ENCODE measurements around the gene PRKN. TPM values are rescaled to one million over a fixed set of nuclear protein-coding genes. Genes with fewer than 3 reads are reported as not detected.

Gene PRKN
- total RNA-seq, 2 experiments from 2014 or later = 0.63 TPM; not detected in 1

DNA sequence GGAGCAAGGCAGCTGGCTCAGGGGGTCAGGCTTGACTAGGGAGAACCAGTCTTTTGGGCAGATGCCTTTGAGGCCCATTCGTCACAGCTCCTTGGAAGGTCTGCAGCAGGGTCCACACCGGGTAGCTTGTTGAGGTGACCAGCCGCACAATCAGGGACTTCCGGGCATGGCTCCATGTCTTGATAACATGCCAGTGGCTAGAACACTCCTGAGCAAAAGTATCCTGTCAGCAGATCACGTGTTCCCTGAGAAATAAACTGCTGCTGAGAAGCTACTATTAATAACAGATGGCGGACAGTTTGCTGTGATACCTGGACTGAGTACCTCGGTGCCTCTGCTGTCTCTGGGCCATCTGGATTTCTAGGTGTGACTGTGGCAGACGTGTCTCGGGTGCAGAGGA is 235.9 kb downstream of the PRKN start:
- Mint-ChIP-seq H3K4me3 (no peak overlapping the region), H3K9me3 (ENCODE audit: insufficient read depth) (peaks cover 4% of the 10 kb centered on the region), H3K36me3 (ENCODE audit: low read depth) (no peaks in the 10 kb centered on the region), H3K27ac (no peak overlapping the region), H3K27me3 (ENCODE audit: low read depth) (no peaks in the 10 kb centered on the region), H3K4me1 (ENCODE audit: low read depth) (no peaks in the 10 kb centered on the region)
- ChIA-PET POLR2A (no interaction called here), CTCF (no interaction called here)
- no peak for DNase-seq
- no peak for ATAC-seq

DNA sequence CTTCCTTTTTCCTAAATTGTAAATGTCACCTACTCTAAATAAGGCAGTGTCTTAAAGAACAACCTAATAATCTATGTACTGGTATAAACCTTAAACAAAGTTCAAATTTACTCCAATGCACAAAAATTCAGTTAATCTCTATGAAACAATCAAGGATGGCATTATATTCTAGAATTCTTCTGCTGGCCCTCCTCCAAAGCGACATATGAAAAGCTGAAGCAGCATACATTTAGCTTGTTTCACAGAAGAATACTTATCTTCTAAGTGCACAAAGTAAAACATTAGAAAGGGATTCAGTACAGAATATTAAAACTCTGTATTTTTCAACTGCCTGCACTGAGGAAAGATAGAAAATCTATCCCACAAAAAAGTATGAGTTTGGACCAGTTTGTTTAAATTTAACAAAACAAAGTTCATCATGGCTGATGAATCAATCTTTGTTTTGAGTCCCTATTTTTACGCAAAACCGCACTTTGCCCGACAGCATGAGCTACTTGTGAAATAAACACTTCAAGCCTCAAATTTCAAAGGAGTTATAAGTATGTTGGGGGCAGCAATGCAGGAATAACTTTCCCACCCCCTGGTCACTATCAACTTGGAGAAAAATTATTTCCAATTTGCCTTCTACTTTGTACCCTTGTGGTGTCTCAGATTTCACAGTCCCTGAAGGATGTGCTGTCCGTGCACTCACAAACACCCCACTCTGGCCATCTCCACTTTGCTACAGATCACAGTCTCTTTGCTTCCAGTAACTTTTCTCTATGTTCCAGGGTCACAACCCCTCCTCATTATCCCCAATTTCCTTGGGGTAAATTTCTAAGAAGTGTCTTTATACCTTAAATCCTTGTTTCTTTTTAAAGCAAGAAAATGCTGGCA is 238.2 kb downstream of the PRKN start:
- Mint-ChIP-seq H3K27me3 (ENCODE audit: low read depth) (no peaks in the 10 kb centered on the region), H3K4me3 (no peak overlapping the region), H3K4me1 (ENCODE audit: low read depth) (no peaks in the 10 kb centered on the region), H3K9me3 (ENCODE audit: insufficient read depth) (peaks cover 4% of the 10 kb centered on the region), H3K36me3 (ENCODE audit: low read depth) (no peaks in the 10 kb centered on the region), H3K27ac (no peak overlapping the region)
- DNase-seq (no peak), ATAC-seq (no peak)
- CTCF ChIA-PET = no interaction called here
- POLR2A ChIA-PET = no interaction called here

DNA sequence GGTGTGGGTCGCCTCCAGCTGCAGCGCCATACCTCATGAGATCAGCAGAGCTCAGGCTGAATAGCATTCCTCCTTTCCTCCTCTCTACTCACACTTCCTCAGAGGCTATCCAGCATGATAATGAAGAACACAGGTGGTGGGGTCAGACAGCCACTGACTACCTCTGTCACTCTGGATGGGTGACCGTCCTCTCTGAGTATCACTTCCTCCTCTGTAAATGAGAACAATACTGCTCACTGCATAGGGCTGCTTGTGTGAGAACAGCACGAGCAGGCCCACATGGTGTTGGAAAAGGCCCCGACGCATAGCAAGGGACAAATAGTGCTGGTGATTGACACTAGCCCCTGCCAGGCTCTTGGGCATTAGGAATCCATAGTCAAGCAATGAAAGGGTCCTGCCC is 239.1 kb downstream of the PRKN start:
- Mint-ChIP-seq H3K36me3 (ENCODE audit: low read depth) (no peaks in the 10 kb centered on the region), H3K27me3 (ENCODE audit: low read depth) (no peaks in the 10 kb centered on the region), H3K4me3 (no peak overlapping the region), H3K4me1 (ENCODE audit: low read depth) (no peaks in the 10 kb centered on the region), H3K9me3 (ENCODE audit: insufficient read depth) (peaks cover 4% of the 10 kb centered on the region), H3K27ac (no peak overlapping the region)
- ATAC-seq (no peak), DNase-seq (no peak)
- ChIA-PET CTCF (no interaction called here), POLR2A (no interaction called here)

DNA sequence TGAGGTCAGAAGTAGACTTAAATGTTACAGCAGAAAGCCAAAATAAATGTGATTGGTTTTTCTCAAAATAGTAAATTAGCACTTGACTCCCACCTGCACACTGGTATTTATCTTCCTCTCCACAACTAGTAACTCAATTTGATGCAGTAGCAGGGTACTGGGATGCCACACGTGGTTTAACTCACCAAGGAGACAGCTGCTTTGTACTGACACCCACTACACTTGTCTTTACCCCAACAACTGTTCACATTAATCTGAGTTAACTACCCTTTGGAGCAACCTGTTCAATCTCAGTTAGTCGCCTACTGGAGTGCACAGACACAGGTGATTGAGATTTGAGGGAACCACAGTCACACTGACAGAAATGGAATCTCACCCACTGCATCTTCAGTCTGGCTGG is 242.1 kb downstream of the PRKN start:
- no peak for ATAC-seq
- H3K4me3 Mint-ChIP-seq = no peak overlapping the region
- no peaks in the 10 kb centered on the region for H3K27me3 Mint-ChIP-seq (ENCODE audit: low read depth)
- no peaks in the 10 kb centered on the region for H3K4me1 Mint-ChIP-seq (ENCODE audit: low read depth)
- ChIA-PET CTCF (no interaction called here), POLR2A (no interaction called here)
- DNase-seq = no peak
- no peaks in the 10 kb centered on the region for H3K36me3 Mint-ChIP-seq (ENCODE audit: low read depth)
- H3K27ac Mint-ChIP-seq = no peak overlapping the region
- H3K9me3 Mint-ChIP-seq (ENCODE audit: insufficient read depth) = peaks cover 5% of the 10 kb centered on the region

DNA sequence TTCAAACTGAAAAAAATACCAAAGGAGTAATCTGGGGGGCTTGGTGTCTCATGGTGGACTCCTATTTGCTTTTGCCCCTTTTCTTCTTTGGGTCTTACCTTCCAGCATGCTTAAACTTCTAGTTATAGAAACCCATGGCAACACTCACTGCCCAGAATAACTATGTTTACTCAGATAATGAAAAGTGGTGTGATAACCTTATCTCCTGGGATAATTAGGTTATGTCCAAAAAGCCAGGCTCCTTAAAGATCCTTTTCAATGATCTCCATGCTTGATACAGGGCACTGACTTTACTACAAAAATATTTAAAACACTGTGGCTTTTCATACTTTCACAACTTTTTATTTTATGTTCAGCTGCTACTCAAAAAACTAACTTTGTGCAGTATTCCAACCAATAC is 245.6 kb downstream of the PRKN start:
- no peaks in the 10 kb centered on the region for H3K27me3 Mint-ChIP-seq (ENCODE audit: low read depth)
- ChIA-PET POLR2A (no interaction called here), CTCF (no interaction called here)
- ATAC-seq (no peak), DNase-seq (no peak)
- H3K36me3 Mint-ChIP-seq (ENCODE audit: low read depth) = no peaks in the 10 kb centered on the region
- H3K27ac Mint-ChIP-seq = no peak overlapping the region
- H3K4me1 Mint-ChIP-seq (ENCODE audit: low read depth) = no peaks in the 10 kb centered on the region
- peaks cover 5% of the 10 kb centered on the region for H3K9me3 Mint-ChIP-seq (ENCODE audit: insufficient read depth)
- H3K4me3 Mint-ChIP-seq = no peak overlapping the region

DNA sequence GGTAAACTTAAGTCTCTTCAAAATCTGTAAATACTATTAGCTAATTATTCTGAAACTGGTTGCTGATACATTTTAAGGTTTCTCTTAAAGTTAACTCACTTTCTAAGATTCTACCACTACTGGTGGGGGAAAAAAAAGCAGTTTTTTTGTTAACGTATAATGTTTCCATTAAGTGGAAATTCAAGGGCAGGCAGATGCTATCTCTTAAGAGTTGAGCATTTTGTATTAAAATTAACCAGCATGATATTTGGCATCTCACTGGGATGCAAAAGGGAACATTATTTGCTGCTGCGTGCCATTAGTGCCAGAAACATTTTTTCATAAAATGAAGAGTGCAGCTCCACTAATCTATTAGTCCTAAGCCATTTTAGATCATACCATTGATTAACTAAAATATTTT is 246.2 kb downstream of the PRKN start:
- Mint-ChIP-seq H3K9me3 (ENCODE audit: insufficient read depth) (peaks cover 5% of the 10 kb centered on the region), H3K4me3 (no peak overlapping the region), H3K4me1 (ENCODE audit: low read depth) (no peaks in the 10 kb centered on the region), H3K36me3 (ENCODE audit: low read depth) (no peaks in the 10 kb centered on the region), H3K27me3 (ENCODE audit: low read depth) (no peaks in the 10 kb centered on the region), H3K27ac (no peak overlapping the region)
- no peak for ATAC-seq
- POLR2A ChIA-PET = no interaction called here
- CTCF ChIA-PET = no interaction called here
- DNase-seq = no peak

DNA sequence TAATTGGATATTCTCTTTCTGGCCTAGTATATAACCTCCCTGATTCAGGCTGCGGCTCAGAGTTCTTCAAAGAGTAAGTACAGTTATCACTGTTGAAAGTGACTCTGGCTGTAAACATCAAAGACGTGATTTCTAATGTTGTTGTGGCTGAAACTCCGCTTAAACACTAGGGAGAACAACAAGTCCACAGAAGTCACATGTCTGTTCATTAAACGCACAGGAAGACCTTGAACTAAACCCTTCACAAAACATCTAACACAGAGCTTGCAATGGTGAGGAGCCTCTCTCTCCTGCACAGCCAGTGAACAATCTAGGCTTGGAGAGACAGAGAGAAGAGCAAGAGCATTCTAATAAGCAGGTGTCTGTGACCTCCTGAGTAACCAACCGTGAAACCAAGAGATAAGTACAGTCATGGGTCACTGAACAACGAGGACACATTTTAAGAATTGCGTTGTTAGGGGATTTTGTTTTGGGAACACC is 249.3 kb downstream of the PRKN start:
- no peak for ATAC-seq
- DNase-seq = no peak
- ChIA-PET CTCF (no interaction called here), POLR2A (no interaction called here)
- H3K27me3 Mint-ChIP-seq (ENCODE audit: low read depth) = no peaks in the 10 kb centered on the region
- peaks cover 5% of the 10 kb centered on the region for H3K9me3 Mint-ChIP-seq (ENCODE audit: insufficient read depth)
- H3K27ac Mint-ChIP-seq = no peak overlapping the region
- no peaks in the 10 kb centered on the region for H3K36me3 Mint-ChIP-seq (ENCODE audit: low read depth)
- H3K4me1 Mint-ChIP-seq (ENCODE audit: low read depth) = no peaks in the 10 kb centered on the region
- H3K4me3 Mint-ChIP-seq = no peak overlapping the region

DNA sequence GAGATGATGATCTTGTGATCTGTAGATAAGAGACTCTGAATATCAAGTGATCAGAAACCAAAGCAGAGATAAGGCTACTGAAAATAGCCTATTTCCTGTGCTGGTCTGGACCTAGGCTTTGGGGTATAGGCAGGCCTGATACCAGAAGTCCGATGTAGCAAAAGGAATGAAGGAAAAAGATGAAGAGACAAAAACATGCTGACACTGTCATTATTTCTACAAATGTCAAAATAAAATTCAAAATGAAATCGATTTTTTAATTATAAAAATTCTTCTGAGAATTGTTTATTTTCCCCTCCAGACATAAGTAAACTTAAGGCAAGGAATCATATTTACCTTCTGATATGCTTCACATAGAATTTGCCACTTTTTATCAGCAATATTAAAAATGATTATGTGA is 252.8 kb downstream of the PRKN start:
- no peaks in the 10 kb centered on the region for H3K9me3 Mint-ChIP-seq (ENCODE audit: insufficient read depth)
- ATAC-seq = no peak

DNA sequence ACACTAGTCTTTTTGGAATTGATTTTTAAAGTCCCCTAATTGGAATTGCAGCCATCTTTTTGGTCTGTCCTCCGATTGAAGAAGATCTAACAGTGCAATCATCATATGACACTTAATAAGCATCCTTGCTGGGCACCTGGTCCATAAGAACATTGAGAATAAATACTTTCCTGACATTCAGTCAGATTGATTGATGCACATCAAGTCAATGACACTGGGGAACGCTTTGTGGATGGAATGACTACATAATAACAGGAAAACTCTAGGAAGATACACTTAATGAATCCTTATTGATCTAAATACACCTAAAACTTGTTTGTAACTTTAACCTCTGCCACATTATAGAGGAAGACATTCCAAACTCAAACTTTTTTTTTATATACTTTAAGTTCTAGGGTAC is 255.7 kb downstream of the PRKN start:
- ATAC-seq = no peak

More for the DNA sequence above, 252.8 kb downstream of the PRKN start:
- Mint-ChIP-seq H3K4me1 (ENCODE audit: low read depth) (no peaks in the 10 kb centered on the region), H3K4me3 (no peak overlapping the region), H3K36me3 (ENCODE audit: low read depth) (no peaks in the 10 kb centered on the region), H3K27ac (no peak overlapping the region), H3K27me3 (ENCODE audit: low read depth) (no peaks in the 10 kb centered on the region)
- ChIA-PET CTCF (no interaction called here), POLR2A (no interaction called here)
- DNase-seq = no peak

DNA sequence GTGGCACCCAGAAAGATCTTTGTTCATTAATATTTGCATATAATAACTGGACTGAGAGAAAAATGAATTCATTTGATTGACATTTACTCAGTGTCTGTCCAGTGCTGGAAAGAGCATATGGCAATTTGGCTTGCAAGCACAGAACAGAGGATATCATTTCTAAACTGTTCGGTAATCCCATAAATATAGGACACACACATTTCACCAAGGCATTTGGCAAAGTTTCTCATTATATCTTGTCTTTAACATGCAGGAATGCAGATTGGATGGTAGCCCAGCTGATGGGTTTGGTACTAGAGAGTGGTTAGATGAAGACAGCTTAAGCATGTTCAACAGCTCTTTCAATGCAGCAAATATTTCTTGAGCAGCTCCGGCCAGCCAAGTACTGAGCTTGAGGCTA is 259.2 kb downstream of the PRKN start:
- CTCF ChIA-PET = no interaction called here
- no peak overlapping the region for H3K4me3 Mint-ChIP-seq
- no peaks in the 10 kb centered on the region for H3K4me1 Mint-ChIP-seq (ENCODE audit: low read depth)
- DNase-seq = no peak
- no peaks in the 10 kb centered on the region for H3K9me3 Mint-ChIP-seq (ENCODE audit: insufficient read depth)
- no peak overlapping the region for H3K27ac Mint-ChIP-seq
- H3K27me3 Mint-ChIP-seq (ENCODE audit: low read depth) = no peaks in the 10 kb centered on the region
- POLR2A ChIA-PET = no interaction called here
- H3K36me3 Mint-ChIP-seq (ENCODE audit: low read depth) = no peaks in the 10 kb centered on the region
- no peak for ATAC-seq

More for the DNA sequence above, 255.7 kb downstream of the PRKN start:
- DNase-seq = no peak
- H3K4me3 Mint-ChIP-seq = no peak overlapping the region
- H3K27ac Mint-ChIP-seq = no peak overlapping the region
- H3K36me3 Mint-ChIP-seq (ENCODE audit: low read depth) = no peaks in the 10 kb centered on the region
- no peaks in the 10 kb centered on the region for H3K27me3 Mint-ChIP-seq (ENCODE audit: low read depth)
- no peaks in the 10 kb centered on the region for H3K9me3 Mint-ChIP-seq (ENCODE audit: insufficient read depth)
- POLR2A ChIA-PET = no interaction called here
- CTCF ChIA-PET = no interaction called here
- no peaks in the 10 kb centered on the region for H3K4me1 Mint-ChIP-seq (ENCODE audit: low read depth)

DNA sequence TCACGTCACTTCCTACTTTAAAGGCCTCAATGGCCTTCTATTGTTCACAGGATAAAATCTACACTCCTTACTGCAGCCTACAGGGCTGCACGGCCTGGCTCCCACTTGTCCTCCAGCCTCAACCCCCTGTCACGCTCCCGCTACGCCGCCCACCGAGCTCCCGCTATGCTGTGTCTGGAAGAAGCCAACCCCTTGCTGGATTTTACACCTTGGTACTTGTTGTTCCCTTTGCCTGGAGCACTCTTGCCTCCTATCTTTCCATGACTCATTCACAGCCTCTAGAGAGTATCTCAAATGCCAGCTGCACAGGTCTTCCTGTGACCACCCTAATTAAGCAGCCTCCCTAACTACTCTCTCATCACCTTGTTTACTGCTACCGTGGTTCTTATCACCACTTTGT is 259.9 kb downstream of the PRKN start:
- DNase-seq = no peak
- H3K27ac Mint-ChIP-seq = no peak overlapping the region
- POLR2A ChIA-PET = no interaction called here

DNA sequence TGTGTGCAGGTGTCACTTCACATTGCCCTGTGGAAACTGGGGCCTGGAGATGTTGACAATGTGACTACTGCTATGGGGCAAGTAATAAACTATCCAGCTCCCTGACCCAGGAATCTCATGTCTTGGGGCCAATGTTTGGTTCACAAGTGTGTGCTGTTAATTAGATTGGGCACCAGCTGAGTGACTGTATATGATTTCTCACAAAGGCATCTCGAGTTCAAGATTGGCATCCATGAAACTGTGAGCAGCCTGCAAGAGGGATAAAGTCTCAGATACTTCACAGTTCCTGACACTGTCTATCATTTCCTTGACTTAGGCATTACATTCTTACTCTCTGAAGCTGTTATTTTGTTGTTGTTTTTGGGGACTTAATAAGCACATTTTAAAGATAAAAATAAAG is 264.0 kb downstream of the PRKN start:
- Mint-ChIP-seq H3K36me3 (ENCODE audit: low read depth) (no peaks in the 10 kb centered on the region), H3K27ac (no peak overlapping the region), H3K9me3 (ENCODE audit: insufficient read depth) (peaks cover 10% of the 10 kb centered on the region), H3K4me1 (ENCODE audit: low read depth) (no peaks in the 10 kb centered on the region), H3K4me3 (no peak overlapping the region), H3K27me3 (ENCODE audit: low read depth) (no peaks in the 10 kb centered on the region)
- POLR2A ChIA-PET = no interaction called here
- DNase-seq (no peak), ATAC-seq (no peak)
- CTCF ChIA-PET = no interaction called here

More for the DNA sequence above, 259.9 kb downstream of the PRKN start:
- CTCF ChIA-PET = no interaction called here
- no peaks in the 10 kb centered on the region for H3K4me1 Mint-ChIP-seq (ENCODE audit: low read depth)
- H3K9me3 Mint-ChIP-seq (ENCODE audit: insufficient read depth) = no peaks in the 10 kb centered on the region
- no peaks in the 10 kb centered on the region for H3K36me3 Mint-ChIP-seq (ENCODE audit: low read depth)
- ATAC-seq = no peak
- H3K4me3 Mint-ChIP-seq = no peak overlapping the region
- no peaks in the 10 kb centered on the region for H3K27me3 Mint-ChIP-seq (ENCODE audit: low read depth)

DNA sequence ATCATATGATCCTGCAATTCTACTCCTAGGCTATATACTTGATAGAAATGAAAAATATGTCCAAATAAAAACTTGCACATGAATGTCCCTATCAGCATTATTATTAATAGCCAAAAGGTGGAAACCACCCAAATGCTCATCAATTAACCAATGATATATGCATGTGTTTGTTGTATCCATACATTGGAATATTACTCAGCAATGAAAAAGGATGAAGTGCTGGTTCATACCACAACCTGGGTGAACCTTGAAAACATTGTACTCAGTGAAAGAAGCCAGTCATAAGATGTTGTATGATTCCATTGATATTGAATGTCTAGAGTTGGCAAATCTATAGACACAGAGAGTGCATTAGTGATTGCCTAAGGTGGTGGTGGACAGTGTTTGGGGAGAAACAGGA is 267.6 kb downstream of the PRKN start:
- ChIA-PET POLR2A (no interaction called here), CTCF (no interaction called here)

More for the DNA sequence above, 267.6 kb downstream of the PRKN start:
- no peak for DNase-seq
- no peak overlapping the region for H3K4me3 Mint-ChIP-seq
- no peaks in the 10 kb centered on the region for H3K4me1 Mint-ChIP-seq (ENCODE audit: low read depth)
- H3K27me3 Mint-ChIP-seq (ENCODE audit: low read depth) = no peaks in the 10 kb centered on the region
- H3K27ac Mint-ChIP-seq = no peak overlapping the region
- peaks cover 16% of the 10 kb centered on the region for H3K9me3 Mint-ChIP-seq (ENCODE audit: insufficient read depth)
- no peak for ATAC-seq
- H3K36me3 Mint-ChIP-seq (ENCODE audit: low read depth) = no peaks in the 10 kb centered on the region

Measured in activated CD8-positive, alpha-beta T cell treated with anti-CD3 and anti-CD28 coated beads, Interleukin-2, amount 10 ng/mL, durations not matched to agents 7 days and 5 days (primary cell).